Smooth muscle cell of trachea (primary cell): Measurements from ENCODE around the gene IGFBP6. TPM values are rescaled to one million over a fixed set of nuclear protein-coding genes. Genes with fewer than 3 reads are reported as not detected.

Source experiments
- total RNA-seq: library from RNA; depleted of rRNA; stranded (reverse); fragments of >200 nt; gene quantifications from 2 replicates; pipeline ENCODE4 v1.2.1, GENCODE V29; 2014

IGFBP6 gene
- 1,261 and 1,775 TPM in 2 replicates for total RNA-seq

GRCh38 chr12:53097564-53098353, at the start of gene IGFBP6:
TSS of gene IGFBP6 (plus strand) at chr12:53097667. CDS start at chr12:53097718, 51 bp downstream.

GRCh38 chr12:53049571-53050318, 47.7 kb upstream of the IGFBP6 start, which contains the start of gene TNS2:
TSS of gene TNS2 (plus strand) at chr12:53050065. CDS start at chr12:53050186, 121 bp downstream.

GRCh38 chr12:53079226-53080117, 18.0 kb upstream of the IGFBP6 start, which contains the start of gene SPRYD3:
TSS of gene SPRYD3 (minus strand) at chr12:53079390. CDS start at chr12:53079333, 57 bp downstream.

GRCh38 chr12:53102883-53103807, 5.7 kb downstream of the IGFBP6 start, which contains the start of gene SOAT2:
TSS of gene SOAT2 (plus strand) at chr12:53103486. CDS start at chr12:53103578, 92 bp downstream.

Other genes starting within 250 kb of the IGFBP6 start
- not detected in 2 replicates for gene KRT78, start 248.7 kb upstream of the IGFBP6 start, total RNA-seq
- 1.9 and 5.6 TPM in 2 replicates for gene KRT8, start 192.6 kb upstream of the IGFBP6 start, total RNA-seq
- gene KRT18, start 148.5 kb upstream of the IGFBP6 start, total RNA-seq = 6.0 and 8.3 TPM in 2 replicates
- 992 and 1,491 TPM in 2 replicates for gene EIF4B, start 91.2 kb upstream of the IGFBP6 start, total RNA-seq
- 62.3 and 128 TPM in 2 replicates for gene TNS2, start 47.6 kb upstream of the IGFBP6 start, total RNA-seq
- gene SPRYD3, start 18.3 kb upstream of the IGFBP6 start, total RNA-seq = 20.2 and 28.4 TPM in 2 replicates
- not detected in 2 replicates for gene SOAT2, start 5.8 kb downstream of the IGFBP6 start, total RNA-seq
- 11.6 and 17.2 TPM in 2 replicates for gene ZNF740, start 83.1 kb downstream of the IGFBP6 start, total RNA-seq
- 11.7 and 12.2 TPM in 2 replicates for gene CSAD, start 83.3 kb downstream of the IGFBP6 start, total RNA-seq
- gene ITGB7, start 109.6 kb downstream of the IGFBP6 start, total RNA-seq = 0.44 and 1.2 TPM in 2 replicates
- 56.9 and 70.1 TPM in 2 replicates for gene RARG, start 134.5 kb downstream of the IGFBP6 start, total RNA-seq
- gene ESPL1, start 170.6 kb downstream of the IGFBP6 start, total RNA-seq = 3.1 and 14.1 TPM in 2 replicates
- gene PFDN5, start 197.9 kb downstream of the IGFBP6 start, total RNA-seq = 480 and 613 TPM in 2 replicates
- gene MYG1, start 202.0 kb downstream of the IGFBP6 start, total RNA-seq = 56.0 and 58.1 TPM in 2 replicates
- gene AAAS, start 223.9 kb downstream of the IGFBP6 start, total RNA-seq = 48.0 and 54.5 TPM in 2 replicates
- gene SP7, start 238.7 kb downstream of the IGFBP6 start, total RNA-seq = not detected in 2 replicates